Thymus (tissue), 11 donors: ENCODE results near the gene SLCO6A1. TPM values are rescaled to one million over a fixed set of nuclear protein-coding genes. Genes with fewer than 3 reads are reported as not detected.

Experiments
- DNase-seq, 9 donors: peaks; one replicate each; pipeline ENCODE4 v3.0.0-alpha.2; 2013; ENCODE audit warnings: low spot score in 9 of 9, low read depth in 6 of 9, missing footprints in 1 of 9
- H3K27ac ChIP-seq, 2 donors: one replicate each; pipeline ENCODE4 v1.5.1; 2013; ENCODE audit warnings: control low read depth in 1 of 2, low read depth in 1 of 2, low read length in 1 of 2, mild to moderate bottlenecking in 1 of 2, moderate library complexity in 1 of 2
- H3K27me3 ChIP-seq, 2 donors: one replicate each; pipeline ENCODE4 v1.5.1; 2013; ENCODE audit warnings: low read length in 1 of 2; ENCODE audit not compliant: control insufficient read depth in 2 of 2, insufficient read depth in 1 of 2
- H3K36me3 ChIP-seq, 2 donors: one replicate each; pipeline ENCODE4 v1.5.1; 2013; ENCODE audit warnings: low read length in 1 of 2, mild to moderate bottlenecking in 1 of 2, moderate library complexity in 1 of 2; ENCODE audit not compliant: control insufficient read depth in 2 of 2, insufficient read depth in 2 of 2
- H3K4me1 ChIP-seq, 2 donors: one replicate each; pipeline ENCODE4 v1.5.1; 2013; ENCODE audit warnings: low read length in 2 of 2; ENCODE audit not compliant: control insufficient read depth in 2 of 2, insufficient read depth in 2 of 2
- H3K4me3 ChIP-seq, 2 donors: one replicate each; pipeline ENCODE4 v1.5.1; 2013; ENCODE audit warnings: low read length in 2 of 2, control low read depth in 1 of 2, mild to moderate bottlenecking in 1 of 2
- H3K9me3 ChIP-seq, 2 donors: one replicate each; pipeline ENCODE4 v1.5.1; 2013; ENCODE audit warnings: low read length in 1 of 2, mild to moderate bottlenecking in 1 of 2; ENCODE audit not compliant: control insufficient read depth in 2 of 2, insufficient read depth in 1 of 2
- WGBS: extraction: QIAGEN DNeasy Blood & Tissue Kit; methylation state at CpG from one replicate; pipeline ENCODE4 v1.1.7; 2013; 5-methylcytosine and 5-hydroxymethylcytosine counted together
- polyA plus RNA-seq: library from polyadenylated mRNA; stranded (reverse); fragments of 200-250 nt; gene quantifications from one replicate; pipeline ENCODE4 v1.2.3, GENCODE V29; 2013
- total RNA-seq: library from RNA; stranded (reverse); fragments of 120-200 nt; gene quantifications from one replicate; pipeline ENCODE4 v1.2.4, GENCODE V29; 2013
- donor health status: healthy.

SLCO6A1 gene
- total and polyA plus RNA-seq, 2 donors, result 0.14 to 0.37 TPM

DNA sequence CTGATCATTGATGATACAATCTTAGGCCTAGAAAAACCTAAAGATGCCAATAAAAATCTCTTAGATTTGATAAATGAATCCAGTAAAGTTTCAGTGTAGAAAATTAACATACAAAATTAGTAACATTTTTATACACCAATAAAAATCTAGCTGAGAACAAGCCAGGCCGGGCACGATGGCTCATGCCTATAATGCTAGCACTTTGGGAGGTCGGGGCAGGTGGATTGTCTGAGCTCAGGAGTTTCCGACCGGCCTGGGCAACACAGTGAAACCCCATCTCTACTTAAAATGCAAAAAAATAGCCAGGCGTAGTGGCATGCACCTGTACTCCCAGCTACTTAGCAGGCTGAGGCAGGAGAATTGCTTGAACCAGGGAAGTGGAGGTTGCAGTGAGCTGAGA is 84.4 kb downstream of the SLCO6A1 start:
- Histone ChIP-seq H3K36me3 (no peaks in the 10 kb centered on the region), H3K9me3 (no peaks in the 10 kb centered on the region), H3K27me3 (no peaks in the 10 kb centered on the region), H3K27ac (no peak overlapping the region), H3K4me3 (no peak overlapping the region), H3K4me1 (no peaks in the 10 kb centered on the region)
- 96% methylated on average over 6 of the region's 6 CpGs for WGBS
- no peak for DNase-seq

DNA sequence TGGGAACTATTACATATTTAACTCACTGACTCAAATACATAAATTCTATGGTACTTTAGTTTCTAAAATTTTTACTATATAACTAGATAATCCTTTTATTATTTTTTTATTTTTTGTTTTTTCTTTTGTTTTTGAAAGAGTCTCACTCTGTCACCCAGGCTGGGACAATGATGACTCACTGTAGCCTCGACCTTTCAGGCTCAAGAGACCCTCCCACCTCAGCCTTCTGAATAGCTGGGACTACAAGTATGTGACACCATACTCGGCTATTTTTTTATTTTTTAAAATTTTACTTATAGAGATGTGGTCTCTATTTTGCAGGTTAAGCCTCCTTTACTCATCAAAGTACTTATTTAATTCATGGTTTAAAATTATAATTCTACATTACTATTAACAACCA is 110.6 kb downstream of the SLCO6A1 start:
- Histone ChIP-seq H3K4me1 (no peaks in the 10 kb centered on the region), H3K9me3 (peaks cover 0 to 7% of the 10 kb centered on the region in 2 donors), H3K27me3 (no peaks in the 10 kb centered on the region), H3K27ac (no peak overlapping the region), H3K4me3 (no peak overlapping the region), H3K36me3 (no peaks in the 10 kb centered on the region)
- DNase-seq, result no peak
- 67% methylated on average over 2 of the region's 2 CpGs for WGBS

DNA sequence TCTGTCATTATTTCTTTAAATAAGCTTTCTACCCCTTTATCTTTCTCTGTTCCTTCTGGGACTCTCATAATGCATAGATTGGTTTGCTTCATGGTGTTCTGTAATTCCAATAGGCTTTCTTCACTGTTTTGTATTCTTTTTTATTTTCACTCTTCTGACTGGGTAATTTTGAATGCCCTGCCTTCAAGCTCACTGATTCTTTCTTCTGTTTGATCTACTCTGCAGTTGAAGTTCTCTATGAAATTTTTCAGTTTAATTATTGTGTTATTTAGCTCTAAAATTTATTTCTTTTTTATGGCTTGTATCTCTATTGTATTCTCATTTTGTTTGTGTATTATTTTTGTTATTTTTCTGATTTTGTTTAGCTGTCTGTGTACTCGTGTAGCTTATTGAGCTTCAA is 113.4 kb downstream of the SLCO6A1 start:
- 89% methylated on average over 1 of the region's 1 CpG for WGBS
- H3K36me3 ChIP-seq, result no peaks in the 10 kb centered on the region
- no peaks in the 10 kb centered on the region for H3K27me3 ChIP-seq
- H3K4me3 ChIP-seq, result no peak overlapping the region
- H3K27ac ChIP-seq, result no peak overlapping the region
- DNase-seq, result no peak
- no peaks in the 10 kb centered on the region for H3K4me1 ChIP-seq
- peaks cover 0 to 7% of the 10 kb centered on the region in 2 donors for H3K9me3 ChIP-seq

DNA sequence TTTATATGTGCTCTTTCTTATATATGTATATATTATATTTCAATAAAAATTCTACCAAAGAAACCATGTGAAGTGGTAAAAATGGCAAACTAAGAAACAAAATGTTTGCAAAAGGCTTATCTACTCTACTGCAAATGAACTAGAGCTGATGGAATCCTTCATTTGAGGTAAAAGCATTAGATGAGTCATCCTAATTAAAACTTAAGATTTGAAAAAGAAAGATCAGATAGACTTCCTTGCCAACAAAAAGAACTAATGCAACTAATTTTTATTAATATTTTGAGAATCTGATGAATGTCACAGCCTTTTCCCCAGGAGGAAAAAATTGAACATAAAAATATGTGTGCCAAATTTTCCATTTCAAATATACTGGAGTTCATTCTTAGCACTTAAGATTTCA is 118.6 kb downstream of the SLCO6A1 start:
- no peaks in the 10 kb centered on the region for H3K9me3 ChIP-seq
- no peaks in the 10 kb centered on the region for H3K36me3 ChIP-seq
- no peak for DNase-seq
- no peaks in the 10 kb centered on the region for H3K4me1 ChIP-seq
- no peak overlapping the region for H3K4me3 ChIP-seq
- no peak overlapping the region for H3K27ac ChIP-seq
- H3K27me3 ChIP-seq, result no peaks in the 10 kb centered on the region

- H3K36me3 ChIP-seq, result no peaks in the 10 kb centered on the region
These were observed 122.9 kb downstream of the SLCO6A1 start for GRCh38 chr5:102375876-102376275.

DNA sequence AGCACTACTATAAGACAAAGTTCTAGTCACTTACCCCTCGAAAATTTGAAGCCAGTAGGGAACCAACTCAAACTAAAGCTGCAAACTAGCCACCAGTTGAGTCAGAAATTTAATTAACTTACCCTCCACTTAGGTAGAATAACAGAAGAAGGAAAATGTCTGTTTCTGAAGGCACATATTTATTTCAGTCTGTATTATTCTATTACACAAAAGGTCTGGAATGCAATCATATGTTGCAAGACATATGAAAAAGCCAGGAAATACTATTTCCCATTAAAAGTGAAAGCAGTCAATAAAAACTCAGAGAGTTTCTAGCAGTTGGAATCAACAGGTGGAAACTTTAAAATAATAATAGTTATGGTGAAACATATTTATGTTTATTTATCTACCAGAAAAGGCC is 123.5 kb downstream of the SLCO6A1 start:
- no peak overlapping the region for H3K27ac ChIP-seq
- DNase-seq, result no peak
- no peaks in the 10 kb centered on the region for H3K9me3 ChIP-seq
- no peaks in the 10 kb centered on the region for H3K36me3 ChIP-seq
- H3K4me1 ChIP-seq, result no peaks in the 10 kb centered on the region
- 70% methylated on average over 1 of the region's 1 CpG for WGBS
- H3K4me3 ChIP-seq, result no peak overlapping the region
- H3K27me3 ChIP-seq, result no peaks in the 10 kb centered on the region

More at GRCh38 chr5:102375876-102376275, 122.9 kb downstream of the SLCO6A1 start:
- no peak for DNase-seq
- Histone ChIP-seq H3K9me3 (no peaks in the 10 kb centered on the region), H3K4me3 (no peak overlapping the region), H3K27ac (no peak overlapping the region), H3K27me3 (no peaks in the 10 kb centered on the region), H3K4me1 (no peaks in the 10 kb centered on the region)
- WGBS, result 91% methylated on average over 2 of the region's 2 CpGs

GRCh38 chr5:102368392-102368791 is 130.4 kb downstream of the SLCO6A1 start:
- Histone ChIP-seq H3K4me1 (no peaks in the 10 kb centered on the region), H3K9me3 (no peaks in the 10 kb centered on the region), H3K27me3 (no peaks in the 10 kb centered on the region), H3K4me3 (no peak overlapping the region), H3K27ac (no peak overlapping the region), H3K36me3 (no peaks in the 10 kb centered on the region)
- DNase-seq, result no peak

- H3K4me3 ChIP-seq, result no peak overlapping the region
- H3K36me3 ChIP-seq, result no peaks in the 10 kb centered on the region
- no peak for DNase-seq
- H3K27ac ChIP-seq, result no peak overlapping the region
- H3K27me3 ChIP-seq, result no peaks in the 10 kb centered on the region
- H3K4me1 ChIP-seq, result no peaks in the 10 kb centered on the region
- H3K9me3 ChIP-seq, result no peaks in the 10 kb centered on the region
- WGBS, result 88% methylated on average over 2 of the region's 2 CpGs
These were observed 157.0 kb downstream of the SLCO6A1 start for GRCh38 chr5:102341681-102342288.

- H3K4me1 ChIP-seq, result no peaks in the 10 kb centered on the region
- H3K36me3 ChIP-seq, result no peaks in the 10 kb centered on the region
- no peak overlapping the region for H3K4me3 ChIP-seq
- no peak for DNase-seq
- H3K27me3 ChIP-seq, result no peaks in the 10 kb centered on the region
- peaks cover 0 to 3% of the 10 kb centered on the region in 2 donors for H3K9me3 ChIP-seq
- no peak overlapping the region for H3K27ac ChIP-seq
- whole genome bisulfite sequencing, result 97% methylated on average over 2 of the region's 2 CpGs
These were observed 174.1 kb downstream of the SLCO6A1 start for GRCh38 chr5:102324714-102325113.
